ENCODE results near the gene SLC35A3. TPM values are rescaled to one million over a fixed set of nuclear protein-coding genes. Genes with fewer than 3 reads are reported as not detected.
A peak's percentile ranks its signal among the peaks of the same experiment; 100 is the strongest.

Gene SLC35A3
- total and polyA plus RNA-seq, 9 of the 15 experiments (the other 6 are each of a cell fraction or from before 2014, with no cell fraction given) = 3.5 to 21.7 (median 13.2) TPM

DNA sequence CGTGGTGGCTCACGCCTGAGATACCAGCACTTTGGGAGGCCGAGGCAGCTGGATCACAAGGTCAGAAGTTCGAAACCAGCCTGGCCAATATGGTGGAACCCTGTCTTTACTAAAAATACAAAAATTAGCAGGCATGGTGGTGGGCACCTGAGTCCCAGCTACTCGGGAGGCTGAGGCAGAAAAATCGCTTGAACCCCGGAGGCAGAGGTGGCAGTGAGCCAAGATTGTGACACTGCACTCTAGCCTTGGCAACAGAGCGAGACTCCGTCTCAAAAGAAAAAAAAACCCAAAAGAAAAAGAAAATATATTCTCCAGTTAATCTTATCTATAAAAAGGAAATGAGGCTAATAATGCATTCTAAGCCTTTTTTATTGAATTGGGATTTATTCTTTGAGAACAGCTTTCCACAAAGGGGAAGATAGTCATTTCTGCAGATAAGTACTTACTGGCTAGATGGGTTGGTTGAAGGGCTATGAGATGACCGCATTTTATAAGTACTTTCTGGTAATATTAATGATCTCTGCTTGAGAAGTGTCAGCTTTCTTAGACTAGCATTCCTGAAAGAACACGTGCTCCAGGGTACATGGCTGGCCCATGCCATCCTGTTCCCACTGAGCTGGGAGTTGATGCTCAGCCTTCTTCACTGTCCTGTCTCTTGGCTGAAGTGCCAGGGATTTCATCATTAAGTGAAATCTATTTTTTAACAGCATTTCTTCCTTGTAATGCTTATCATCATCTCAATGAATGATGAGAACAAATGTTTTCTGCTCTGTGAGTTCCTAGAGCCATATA, 105.0 kb downstream of the SLC35A3 start (continued):
- TF ChIP-seq, protein P1, sequence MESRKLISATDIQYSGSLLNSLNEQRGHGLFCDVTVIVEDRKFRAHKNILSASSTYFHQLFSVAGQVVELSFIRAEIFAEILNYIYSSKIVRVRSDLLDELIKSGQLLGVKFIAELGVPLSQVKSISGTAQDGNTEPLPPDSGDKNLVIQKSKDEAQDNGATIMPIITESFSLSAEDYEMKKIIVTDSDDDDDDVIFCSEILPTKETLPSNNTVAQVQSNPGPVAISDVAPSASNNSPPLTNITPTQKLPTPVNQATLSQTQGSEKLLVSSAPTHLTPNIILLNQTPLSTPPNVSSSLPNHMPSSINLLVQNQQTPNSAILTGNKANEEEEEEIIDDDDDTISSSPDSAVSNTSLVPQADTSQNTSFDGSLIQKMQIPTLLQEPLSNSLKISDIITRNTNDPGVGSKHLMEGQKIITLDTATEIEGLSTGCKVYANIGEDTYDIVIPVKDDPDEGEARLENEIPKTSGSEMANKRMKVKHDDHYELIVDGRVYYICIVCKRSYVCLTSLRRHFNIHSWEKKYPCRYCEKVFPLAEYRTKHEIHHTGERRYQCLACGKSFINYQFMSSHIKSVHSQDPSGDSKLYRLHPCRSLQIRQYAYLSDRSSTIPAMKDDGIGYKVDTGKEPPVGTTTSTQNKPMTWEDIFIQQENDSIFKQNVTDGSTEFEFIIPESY (CRISPR knock-in tag; IDR thresholded peaks at IDR 0.05) = no peak
- 0 out of 2 replicates have a peak, but pooled peaks have one; percentile 12 for TF ChIP-seq POLR2G (IDR thresholded peaks at IDR 0.05; ENCODE audit: low read depth, low read length)
- TF ChIP-seq, protein P2, sequence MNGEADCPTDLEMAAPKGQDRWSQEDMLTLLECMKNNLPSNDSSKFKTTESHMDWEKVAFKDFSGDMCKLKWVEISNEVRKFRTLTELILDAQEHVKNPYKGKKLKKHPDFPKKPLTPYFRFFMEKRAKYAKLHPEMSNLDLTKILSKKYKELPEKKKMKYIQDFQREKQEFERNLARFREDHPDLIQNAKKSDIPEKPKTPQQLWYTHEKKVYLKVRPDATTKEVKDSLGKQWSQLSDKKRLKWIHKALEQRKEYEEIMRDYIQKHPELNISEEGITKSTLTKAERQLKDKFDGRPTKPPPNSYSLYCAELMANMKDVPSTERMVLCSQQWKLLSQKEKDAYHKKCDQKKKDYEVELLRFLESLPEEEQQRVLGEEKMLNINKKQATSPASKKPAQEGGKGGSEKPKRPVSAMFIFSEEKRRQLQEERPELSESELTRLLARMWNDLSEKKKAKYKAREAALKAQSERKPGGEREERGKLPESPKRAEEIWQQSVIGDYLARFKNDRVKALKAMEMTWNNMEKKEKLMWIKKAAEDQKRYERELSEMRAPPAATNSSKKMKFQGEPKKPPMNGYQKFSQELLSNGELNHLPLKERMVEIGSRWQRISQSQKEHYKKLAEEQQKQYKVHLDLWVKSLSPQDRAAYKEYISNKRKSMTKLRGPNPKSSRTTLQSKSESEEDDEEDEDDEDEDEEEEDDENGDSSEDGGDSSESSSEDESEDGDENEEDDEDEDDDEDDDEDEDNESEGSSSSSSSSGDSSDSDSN (IDR thresholded peaks at IDR 0.05; ENCODE audit: borderline replicate concordance in 1 of 2, low read depth in 2 of 2, low read length in 2 of 2) = no peak
- no peak for TF ChIP-seq NCOA1 (IDR thresholded peaks at IDR 0.05; ENCODE audit: low read depth)
- no peak for TF ChIP-seq PHB (CRISPR knock-in tag; IDR thresholded peaks at IDR 0.05)
- TF ChIP-seq KLF16 (IDR thresholded peaks at IDR 0.05) = no peak
